GM08714 (cell line): ENCODE data around the gene REELD1.

Experiments
- H3K4me3 ChIP-seq: fragments of 200-500 bp; sonication (Bioruptor generic); 2 replicates; pipeline ENCODE4 v1.5.1; 2014; ENCODE audit warnings: mild to moderate bottlenecking, low read length, inconsistent platforms
- ZNF274 ChIP-seq: IDR thresholded peaks from 2 replicates; pipeline ENCODE4 v1.6.1; 2012; ENCODE audit warnings: mild to moderate bottlenecking, low read depth, low read length

REELD1 gene

GRCh38 chr4:146243141-146243882 is 29.0 kb downstream of the REELD1 start:
- no peak for TF ChIP-seq ZNF274
- H3K4me3 ChIP-seq: no peak overlapping the region

GRCh38 chr4:146243883-146244277 is 29.5 kb downstream of the REELD1 start:
- TF ChIP-seq ZNF274: no peak
- no peak overlapping the region for H3K4me3 ChIP-seq

DNA sequence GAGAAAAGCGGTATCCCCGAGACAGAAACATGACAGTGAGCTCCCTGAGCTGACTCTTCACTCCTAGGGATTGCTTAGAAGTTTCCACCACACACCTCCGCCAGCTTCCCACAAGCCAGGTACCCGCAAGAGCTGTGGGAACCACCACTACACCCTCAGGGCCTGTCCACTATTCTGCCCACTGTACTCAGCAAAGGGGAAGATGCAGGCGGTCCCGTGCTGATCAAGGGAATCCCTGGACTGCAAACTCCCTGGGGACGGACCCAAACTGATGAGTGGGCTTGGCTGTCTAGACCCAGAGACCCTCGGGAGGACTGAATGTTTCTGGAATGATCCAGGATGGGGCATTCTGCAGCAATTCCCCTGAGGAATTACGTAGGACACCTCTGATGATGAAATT is 30.2 kb downstream of the REELD1 start:
- H3K4me3 ChIP-seq: no peak overlapping the region
- TF ChIP-seq ZNF274: no peak

DNA sequence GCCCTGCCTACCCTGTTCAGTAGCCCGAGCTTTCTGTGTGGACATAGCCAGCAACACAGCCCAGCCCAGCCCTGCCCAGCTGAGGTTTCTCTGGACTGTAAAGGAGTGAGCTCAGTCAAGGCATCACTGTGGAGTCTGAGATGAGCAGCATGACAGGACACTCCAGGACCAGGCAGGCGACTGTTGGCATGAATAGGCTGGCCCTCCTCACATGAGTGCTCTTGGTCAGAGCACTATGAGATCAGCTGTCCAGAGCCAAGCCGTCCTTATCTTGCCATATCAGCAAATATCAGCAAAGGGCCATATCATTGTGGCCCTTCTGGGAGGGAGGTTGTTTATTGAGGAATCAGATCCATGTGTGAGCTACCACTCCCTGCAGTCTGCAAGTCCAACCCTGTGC is 30.9 kb downstream of the REELD1 start:
- no peak for TF ChIP-seq ZNF274
- H3K4me3 ChIP-seq: no peak overlapping the region

DNA sequence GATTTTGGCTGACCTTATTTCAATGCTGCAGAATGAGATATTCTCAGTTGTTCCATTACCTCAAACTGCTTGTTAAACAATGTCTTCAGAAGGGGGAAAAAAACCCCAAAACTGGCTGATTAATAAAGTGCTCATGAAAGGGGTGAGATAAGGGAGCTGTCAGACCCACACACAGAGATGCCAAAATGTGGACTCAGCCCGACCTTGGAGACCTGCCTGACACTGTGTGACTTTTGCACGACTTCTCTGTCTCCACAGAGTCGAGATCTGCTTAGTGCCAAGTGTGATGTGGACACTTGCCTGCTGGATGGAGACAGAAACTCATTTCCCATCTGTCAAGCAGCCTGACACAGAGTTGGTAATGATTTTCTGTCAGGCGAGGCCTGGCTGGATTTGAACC is 31.5 kb downstream of the REELD1 start:
- H3K4me3 ChIP-seq: no peak overlapping the region
- TF ChIP-seq ZNF274: no peak

GRCh38 chr4:146246381-146246780 is 32.0 kb downstream of the REELD1 start:
- H3K4me3 ChIP-seq: no peak overlapping the region
- no peak for TF ChIP-seq ZNF274

GRCh38 chr4:146247356-146247755 is 33.0 kb downstream of the REELD1 start:
- no peak for TF ChIP-seq ZNF274
- no peak overlapping the region for H3K4me3 ChIP-seq

- H3K4me3 ChIP-seq: no peak overlapping the region
- no peak for TF ChIP-seq ZNF274
These were observed 38.8 kb downstream of the REELD1 start for GRCh38 chr4:146252969-146253611.

DNA sequence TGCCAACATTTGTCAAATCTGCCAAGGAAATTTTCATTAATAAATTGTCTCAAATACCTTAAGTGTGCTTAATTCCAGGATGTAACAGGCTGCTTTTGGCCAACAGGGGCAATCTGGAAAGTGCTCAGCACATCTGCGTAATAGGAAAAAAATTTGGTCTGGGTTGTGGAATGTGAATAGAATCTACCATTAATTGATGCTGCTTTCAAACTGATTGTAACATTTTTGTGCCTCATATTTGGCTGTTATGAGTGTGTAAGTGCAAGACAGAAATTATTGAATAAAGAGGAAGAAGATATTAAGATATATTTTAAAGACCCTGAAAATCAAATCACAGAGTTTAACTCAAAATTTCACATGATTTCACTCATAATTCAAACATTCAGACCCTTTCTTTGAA is 41.1 kb downstream of the REELD1 start:
- TF ChIP-seq ZNF274: no peak

GRCh38 chr4:146255874-146256273 is 41.5 kb downstream of the REELD1 start:
- no peak for TF ChIP-seq ZNF274
- no peak overlapping the region for H3K4me3 ChIP-seq

More for the DNA sequence above, 41.1 kb downstream of the REELD1 start:
- no peak overlapping the region for H3K4me3 ChIP-seq

DNA sequence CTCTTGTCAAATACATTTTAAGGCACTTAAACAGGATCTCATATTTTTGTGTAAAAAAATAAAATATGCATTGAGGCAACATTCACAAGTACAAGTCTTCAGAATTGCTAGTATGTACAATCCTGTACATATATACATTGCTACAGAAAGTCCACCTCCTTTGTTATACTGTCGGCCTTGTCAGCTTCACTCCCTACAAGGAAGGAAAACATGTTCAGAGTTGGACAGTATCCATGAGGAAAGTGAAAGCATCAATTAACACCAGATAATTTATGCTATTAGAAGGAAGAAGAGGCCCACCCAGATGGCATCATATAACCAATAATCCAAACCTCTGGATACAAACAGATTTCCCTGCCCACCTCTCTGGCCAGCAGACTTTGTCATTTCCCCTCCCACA is 42.0 kb downstream of the REELD1 start:
- no peak overlapping the region for H3K4me3 ChIP-seq
- TF ChIP-seq ZNF274: no peak

DNA sequence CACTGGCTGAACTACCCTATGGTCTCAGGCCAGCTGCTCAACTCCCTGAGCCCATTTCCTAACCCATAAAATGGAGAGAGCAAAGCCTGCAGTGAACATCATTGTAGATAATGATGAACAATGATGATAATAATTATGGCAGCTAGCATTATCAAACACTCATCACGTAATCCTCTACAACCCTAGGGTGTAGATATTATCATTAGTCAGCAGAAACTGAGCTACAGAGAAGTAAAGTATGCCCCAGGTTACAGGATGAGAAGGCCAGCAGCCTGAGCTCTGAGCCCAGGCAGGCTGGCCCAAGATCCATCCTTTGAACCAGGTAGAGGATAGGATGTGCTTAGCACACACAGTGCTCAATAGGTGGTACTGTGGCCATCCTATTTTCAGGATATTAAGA is 43.2 kb downstream of the REELD1 start:
- H3K4me3 ChIP-seq: no peak overlapping the region
- no peak for TF ChIP-seq ZNF274

DNA sequence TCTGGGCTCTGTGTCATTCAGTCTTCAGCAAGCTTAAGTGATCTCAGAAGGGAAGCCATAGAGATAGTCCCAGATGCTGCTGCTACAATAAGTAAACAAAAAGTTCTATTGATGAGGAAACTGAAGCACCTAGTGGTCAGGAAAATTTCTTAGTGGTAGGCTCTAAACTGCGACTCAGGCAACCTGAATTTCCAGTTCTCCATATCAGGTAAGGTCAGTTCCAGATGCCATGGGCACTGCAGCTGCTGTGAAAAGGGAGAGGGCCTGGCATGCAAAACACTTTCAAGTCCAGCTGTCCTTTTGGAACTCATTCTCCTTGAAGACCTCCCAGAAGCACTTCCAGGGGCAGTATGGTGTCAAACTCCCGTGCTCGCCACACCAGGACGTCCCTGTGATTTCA is 46.2 kb downstream of the REELD1 start:
- no peak for TF ChIP-seq ZNF274
- H3K4me3 ChIP-seq: no peak overlapping the region

DNA sequence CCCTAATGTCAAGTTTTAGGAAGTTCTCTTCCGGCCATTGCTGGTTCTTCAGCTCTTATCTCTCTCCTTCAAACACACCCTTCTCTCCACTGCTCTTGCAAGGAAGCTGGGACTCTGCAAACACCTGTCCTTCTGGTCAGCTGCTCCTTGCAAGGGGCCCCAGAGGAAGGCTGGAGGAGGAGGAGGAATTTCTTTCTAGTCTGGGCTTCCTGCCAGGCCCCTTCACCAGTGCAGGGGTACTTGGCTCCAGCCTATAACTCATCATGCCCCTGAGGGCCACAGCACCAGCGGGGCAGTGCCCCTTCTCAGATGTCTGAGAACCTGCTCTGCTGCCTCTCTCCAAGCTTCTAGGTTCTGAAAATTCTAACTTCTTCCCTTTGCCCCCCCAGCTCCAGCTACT is 46.7 kb downstream of the REELD1 start:
- no peak overlapping the region for H3K4me3 ChIP-seq
- TF ChIP-seq ZNF274: no peak

- no peak overlapping the region for H3K4me3 ChIP-seq
- no peak for TF ChIP-seq ZNF274
These were observed 49.5 kb downstream of the REELD1 start for GRCh38 chr4:146263793-146264192.

DNA sequence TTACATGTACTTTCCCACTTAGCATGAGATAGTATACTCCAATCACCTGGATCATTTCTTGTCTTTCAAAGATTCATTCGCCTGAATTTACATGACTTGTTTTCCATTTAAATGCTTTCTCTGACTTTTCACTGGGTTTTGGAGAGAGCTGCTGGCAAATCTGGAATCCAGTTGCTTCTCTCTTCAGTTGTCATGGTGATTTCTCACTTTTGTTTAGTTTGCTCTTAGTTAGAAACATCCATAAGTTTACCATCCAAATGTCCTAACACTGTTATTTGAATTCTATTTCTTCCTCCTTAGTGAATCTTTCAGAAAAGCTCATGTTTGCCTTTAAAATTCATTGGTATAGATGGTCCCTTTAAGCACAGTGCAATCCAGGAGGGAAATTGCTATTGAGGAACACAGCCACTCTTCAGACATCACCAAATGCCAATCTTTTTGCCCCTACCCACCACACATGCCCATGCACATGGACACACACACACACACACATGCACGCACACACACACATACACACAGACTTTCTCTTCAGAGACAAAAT is 51.7 kb downstream of the REELD1 start:
- no peak for TF ChIP-seq ZNF274
- H3K4me3 ChIP-seq: no peak overlapping the region
